ENCODE results near the gene NOS3.

NOS3 gene

DNA sequence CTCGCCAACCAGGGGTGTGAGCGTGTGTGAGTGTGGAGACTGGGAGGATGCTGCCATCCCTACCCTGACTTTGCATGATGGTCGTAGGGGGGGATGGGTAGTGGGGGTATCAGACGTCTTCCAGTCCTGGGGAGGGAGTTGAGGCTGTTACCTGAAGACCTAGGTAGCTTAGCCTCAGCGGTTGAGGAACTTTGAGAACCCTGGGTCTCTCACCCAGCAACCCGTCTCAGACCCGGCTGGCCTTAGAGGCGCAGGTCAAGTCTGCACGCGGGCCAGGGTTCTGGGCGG lies 71.2 kb downstream of the NOS3 start:
- Mint-ChIP-seq H3K27ac (no peak overlapping the region), H3K4me3 (peak overlapping the region; percentile 88), H3K36me3 (peaks cover 16% of the 10 kb centered on the region), H3K4me1 (peaks cover 43% of the 10 kb centered on the region), H3K9me3 (no peaks in the 10 kb centered on the region), H3K27me3 (no peaks in the 10 kb centered on the region)
- no peak for ATAC-seq

DNA sequence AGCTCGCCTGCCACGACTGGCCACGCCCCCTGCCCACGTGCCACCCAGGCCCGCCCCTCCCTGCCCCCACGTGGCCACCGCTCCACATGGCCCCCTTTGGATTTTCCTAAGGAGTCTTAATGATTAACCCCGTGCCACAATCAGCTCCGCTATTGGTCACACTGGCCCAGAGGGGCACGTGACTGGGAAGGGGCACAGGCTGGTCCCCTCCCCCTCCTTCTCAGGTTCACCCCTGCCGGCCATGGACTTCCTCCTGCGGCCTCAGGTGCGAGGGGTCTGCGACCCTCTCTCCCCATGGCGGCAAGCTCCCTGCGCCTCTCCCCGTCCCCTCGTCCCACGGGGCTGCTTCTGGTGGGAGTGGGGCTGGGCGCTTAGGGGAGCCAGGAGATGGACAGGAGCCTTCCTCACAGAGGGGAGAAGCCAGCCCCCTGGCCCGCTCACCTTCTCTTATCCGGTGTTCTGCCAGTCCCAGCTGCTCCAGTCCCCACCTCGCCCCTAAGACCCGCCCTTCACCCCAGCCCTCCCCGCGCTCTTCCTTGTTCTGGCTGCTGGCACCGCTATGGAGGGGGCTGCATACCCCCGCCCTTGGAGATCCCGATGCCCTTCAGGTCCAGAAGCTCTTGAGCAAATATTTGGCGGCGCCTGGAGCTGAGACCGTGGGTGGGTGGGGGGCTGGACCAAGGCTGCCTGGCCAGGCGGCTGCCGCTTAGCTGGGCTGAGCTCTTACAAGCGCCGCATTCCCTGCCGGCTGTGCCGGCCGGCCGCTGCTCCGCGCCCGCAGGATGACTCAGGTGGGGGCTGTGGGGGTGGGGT lies 71.8 kb downstream of the NOS3 start:
- no peaks in the 10 kb centered on the region for H3K27me3 Mint-ChIP-seq
- H3K36me3 Mint-ChIP-seq: peaks cover 19% of the 10 kb centered on the region
- peaks cover 37% of the 10 kb centered on the region for H3K4me1 Mint-ChIP-seq
- H3K9me3 Mint-ChIP-seq: no peaks in the 10 kb centered on the region
- no peak overlapping the region for H3K27ac Mint-ChIP-seq
- H3K4me3 Mint-ChIP-seq: no peak overlapping the region
- ATAC-seq: no peak

DNA sequence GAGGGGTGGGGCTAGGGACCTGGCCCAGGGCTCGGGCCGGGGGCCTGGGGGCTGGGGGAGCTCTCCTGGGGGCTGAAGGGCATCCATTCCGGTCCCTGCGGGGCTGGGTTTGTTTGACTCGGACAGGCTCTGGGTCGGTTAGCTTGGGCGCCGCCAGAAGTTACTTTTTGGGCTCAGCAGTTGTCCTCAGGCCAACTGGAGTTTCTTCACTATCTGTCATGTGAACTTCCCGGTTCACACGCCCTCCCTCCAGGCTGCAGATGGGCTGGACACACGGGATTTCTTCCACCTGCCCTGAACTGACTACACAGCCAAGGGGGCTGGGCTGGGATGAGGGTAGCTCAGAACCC lies 72.4 kb downstream of the NOS3 start:
- no peaks in the 10 kb centered on the region for H3K27me3 Mint-ChIP-seq
- H3K4me1 Mint-ChIP-seq: peaks cover 36% of the 10 kb centered on the region
- H3K27ac Mint-ChIP-seq: no peak overlapping the region
- H3K4me3 Mint-ChIP-seq: no peak overlapping the region
- H3K9me3 Mint-ChIP-seq: no peaks in the 10 kb centered on the region
- H3K36me3 Mint-ChIP-seq: peaks cover 25% of the 10 kb centered on the region
- ATAC-seq: no peak
